Pancreas (tissue), 10 donors: ENCODE results near the gene SERINC4. TPM values are rescaled to one million over a fixed set of nuclear protein-coding genes. Genes with fewer than 3 reads are reported as not detected.

Experiments
- ATAC-seq, 4 donors: fragments of 200-7000 bp; cut with Tn5 transposase; one replicate each; pipeline versions ENCODE4 v1.8.0 to v1.9.1; 2020; ENCODE audit warnings: mild to moderate bottlenecking in 4 of 4, moderate library complexity in 4 of 4
- DNase-seq, 6 donors: peaks; one replicate each; pipeline ENCODE4 v3.0.0-alpha.2; 2020
- FAIRE-seq: peaks from 2 replicates; lab custom pipeline; 2012; peaks lifted over from hg19 to GRCh38; lab: Jason Lieb, UNC
- H3K27ac ChIP-seq, 4 donors: fragments of 200-600 bp; sonication (generic); 1 replicate in 3 of 4; 2 replicates in 1 of 4; pipeline versions ENCODE4 v1.5.0 to v1.8.0; 2020
- H3K27me3 ChIP-seq, 4 donors: fragments of 200-600 bp; one replicate each; pipeline ENCODE4 v1.8.0; 2021
- H3K36me3 ChIP-seq, 3 donors: fragments of 200-600 bp; sonication (generic) in 1 of 3; one replicate each; pipeline versions ENCODE4 v1.5.0 to v1.8.0; 2020 to 2021
- H3K4me1 ChIP-seq, 3 donors: fragments of 200-600 bp; one replicate each; pipeline ENCODE4 v1.8.0; 2021
- H3K4me3 ChIP-seq, 4 donors: fragments of 200-600 bp; sonication (generic) in 2 of 4; one replicate each; pipeline versions ENCODE4 v1.5.0 to v1.8.0; 2020 to 2021
- H3K9me3 ChIP-seq, 4 donors: fragments of 200-600 bp; one replicate each; pipeline ENCODE4 v1.8.0; 2021
- CTCF ChIP-seq, 4 donors: fragments of 200-600 bp; sonication (generic) in 3 of 4; IDR thresholded peaks; one replicate each; pipeline versions ENCODE4 v1.5.0 to v1.8.0; 2021; ENCODE audit warnings: antibody characterized with exemption in 4 of 4
- WGBS, 2 donors: extraction: QIAGEN DNeasy Blood & Tissue Kit; methylation state at CpG; one replicate each; pipeline ENCODE4 v1.1.7; 2013; 5-methylcytosine and 5-hydroxymethylcytosine counted together
- intact Hi-C, 3 donors: fragments of 100-400 bp; cut with DNase I; formaldehyde crosslinking; loops; one replicate each; pipeline versions ENCODE4 v1.11.1 to v1.14.2; 2022
- polyA plus RNA-seq, 2 donors: library from polyadenylated mRNA; stranded (reverse); fragments of 200-250 nt; gene quantifications; one replicate each; pipeline ENCODE4 v1.2.3, GENCODE V29; 2013
- total RNA-seq, 6 donors: library from RNA; stranded (reverse); fragmentation: NEBNext Ultra II Directional in 4 of 6; extraction: Animal tissue kit (Norgen Biotek cat#: 25700) in 4 of 6; gene quantifications; one replicate each; pipeline versions ENCODE4 v1.2.1 to v1.2.4, GENCODE V29; 2021 to 2023
- donor health status: healthy with polysubstance abuse.
- donor health status: DM: no; HTN: no; CAD: no; lungs with moderate emphysema.
- donor health status: DM: no; HTN: no; CAD: no.
- donor health status: control.
- donor health status: control.
- donor health status: Bipolar disorder and iron deficiency.
- donor health status: DM: yes; HTN: yes; CAD: no.
- donor health status: DM: no; HTN: no; CAD: no.
- donor health status: DM: no; HTN: no; CAD: no.
- donor health status: DM: yes; HTN: yes; CAD: no.

SERINC4 gene
- total and polyA plus RNA-seq, 8 donors, result 0.14 to 0.47 (median 0.22) TPM; not detected in 4

- intact Hi-C loops, result no loop called here
- H3K27me3 ChIP-seq, result no peaks in the 10 kb centered on the region
- peaks cover 0 to 1% (median 0%) of the 10 kb centered on the region in 3 donors for H3K4me1 ChIP-seq
- FAIRE-seq (no peak), DNase-seq (no peak), ATAC-seq (no peak)
- peaks cover 6 to 60% (median 41%) of the 10 kb centered on the region in 3 donors for H3K36me3 ChIP-seq
- no peaks in the 10 kb centered on the region for H3K9me3 ChIP-seq
- no peak overlapping the region for H3K4me3 ChIP-seq
- TF ChIP-seq CTCF (IDR thresholded peaks at IDR 0.05), result no peak
- no peak overlapping the region for H3K27ac ChIP-seq
Observed at GRCh38 chr15:43772624-43773023, 27.4 kb downstream of the SERINC4 start.

- DNase-seq (no peak), ATAC-seq (no peak), FAIRE-seq (no peak)
- Histone ChIP-seq H3K27me3 (no peaks in the 10 kb centered on the region), H3K36me3 (peaks cover 10 to 68% (median 43%) of the 10 kb centered on the region in 3 donors), H3K4me1 (no peaks in the 10 kb centered on the region), H3K9me3 (no peaks in the 10 kb centered on the region), H3K27ac (no peak overlapping the region), H3K4me3 (no peak overlapping the region)
- no peak for TF ChIP-seq CTCF (IDR thresholded peaks at IDR 0.05)
- 84 to 87% methylated on average over 2 of the region's 2 CpGs for WGBS, 2 donors
- intact Hi-C loops, result no loop called here
Observed at GRCh38 chr15:43771816-43772215, 28.2 kb downstream of the SERINC4 start.

- peak in 2 of 6 donors; percentile 48 to 49 for DNase-seq
- ATAC-seq, result peak; percentile 47 to 88 (median 81)
- Histone ChIP-seq H3K27me3 (no peaks in the 10 kb centered on the region), H3K4me1 (no peaks in the 10 kb centered on the region), H3K4me3 (no peak overlapping the region), H3K36me3 (peaks cover 10 to 89% (median 59%) of the 10 kb centered on the region in 3 donors), H3K27ac (no peak overlapping the region), H3K9me3 (no peaks in the 10 kb centered on the region)
- WGBS, 2 donors, result 60 to 67% methylated on average over 5 of the region's 5 CpGs
- FAIRE-seq, result peak; percentile 34
- TF ChIP-seq CTCF (IDR thresholded peaks at IDR 0.05), result peak; percentile 51 to 72 (median 61)
- intact Hi-C loops, result no loop called here
Observed at GRCh38 chr15:43769584-43770228, 30.3 kb downstream of the SERINC4 start.

GRCh38 chr15:43763819-43764446, 36.1 kb downstream of the SERINC4 start:
- Histone ChIP-seq H3K27ac (no peak overlapping the region), H3K36me3 (peaks cover 6 to 93% (median 33%) of the 10 kb centered on the region in 3 donors), H3K4me3 (no peak overlapping the region), H3K4me1 (peaks cover 0 to 2% (median 0%) of the 10 kb centered on the region in 3 donors), H3K27me3 (no peaks in the 10 kb centered on the region), H3K9me3 (no peaks in the 10 kb centered on the region)
- no peak for FAIRE-seq
- TF ChIP-seq CTCF (IDR thresholded peaks at IDR 0.05), result no peak
- WGBS, 2 donors, result 48 to 50% methylated on average over 2 of the region's 2 CpGs
- intact Hi-C loops, result no loop called here
- ATAC-seq, result no peak
- no peak for DNase-seq

- no peak for ATAC-seq
- intact Hi-C loops, result no loop called here
- peaks cover 0 to 2% (median 0%) of the 10 kb centered on the region in 3 donors for H3K4me1 ChIP-seq
- H3K27ac ChIP-seq, result no peak overlapping the region
- WGBS, 2 donors, result 78 to 84% methylated on average over 6 of the region's 6 CpGs
- no peak overlapping the region for H3K4me3 ChIP-seq
- H3K36me3 ChIP-seq, result peaks cover 11 to 93% (median 37%) of the 10 kb centered on the region in 3 donors
- DNase-seq, result no peak
- no peak for TF ChIP-seq CTCF (IDR thresholded peaks at IDR 0.05)
- H3K27me3 ChIP-seq, result no peaks in the 10 kb centered on the region
- FAIRE-seq, result no peak
- no peaks in the 10 kb centered on the region for H3K9me3 ChIP-seq
Observed at GRCh38 chr15:43762824-43763223, 37.2 kb downstream of the SERINC4 start.
